HG02571 (cell line): ENCODE results near the gene CAPN10.
"Not testable (repeated sequence)": the region's sequence is repeated elsewhere in the genome, so short reads cannot be mapped to it uniquely, and the experiment has no call there.

ENCODE experiments used
- ATAC-seq: cut with Tn5 transposase; IDR thresholded peaks from one replicate; pipeline ENCODE4 v1.9.1; 2021; ENCODE audit warnings: mild to moderate bottlenecking, moderate library complexity; ENCODE audit not compliant: unreplicated experiment

Gene CAPN10

DNA sequence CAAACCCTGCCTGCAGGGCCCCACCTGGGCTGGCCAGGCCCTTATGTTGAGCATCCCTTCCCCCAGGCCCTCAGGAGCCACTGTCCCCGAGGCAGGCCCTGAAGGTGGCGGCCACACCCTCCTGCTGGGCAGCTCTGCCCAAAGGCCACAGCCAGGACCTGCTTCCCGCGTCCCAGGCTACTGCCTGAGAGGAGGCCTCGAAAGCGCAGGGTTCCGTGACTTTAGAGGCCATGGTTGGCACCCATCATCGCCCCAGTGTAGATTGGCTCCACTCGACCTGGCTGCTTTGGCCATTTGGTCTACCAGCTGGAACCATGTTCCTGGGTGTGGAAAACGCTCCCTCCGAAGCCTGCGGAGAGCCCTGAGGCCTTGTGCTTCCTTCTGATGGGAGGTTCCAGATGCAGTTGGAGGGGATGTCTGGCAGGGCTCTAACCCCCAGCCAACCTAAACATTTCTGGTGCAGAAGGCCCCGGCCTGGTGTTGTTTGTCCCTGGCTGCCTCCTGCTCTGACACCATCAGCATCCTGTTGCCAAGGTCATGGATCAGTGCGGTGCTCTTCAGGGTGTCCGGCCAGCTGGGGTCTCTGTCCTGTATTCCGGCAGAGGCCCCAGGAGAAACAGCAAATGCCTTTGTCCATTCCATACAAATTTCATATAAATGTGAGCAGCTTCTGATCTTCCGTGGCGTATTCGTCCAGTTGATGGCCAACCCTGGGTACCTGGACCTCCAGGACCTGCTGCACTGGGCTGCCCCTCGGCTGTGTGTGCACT, 14.7 kb downstream of the CAPN10 start:
- no peak for ATAC-seq

DNA sequence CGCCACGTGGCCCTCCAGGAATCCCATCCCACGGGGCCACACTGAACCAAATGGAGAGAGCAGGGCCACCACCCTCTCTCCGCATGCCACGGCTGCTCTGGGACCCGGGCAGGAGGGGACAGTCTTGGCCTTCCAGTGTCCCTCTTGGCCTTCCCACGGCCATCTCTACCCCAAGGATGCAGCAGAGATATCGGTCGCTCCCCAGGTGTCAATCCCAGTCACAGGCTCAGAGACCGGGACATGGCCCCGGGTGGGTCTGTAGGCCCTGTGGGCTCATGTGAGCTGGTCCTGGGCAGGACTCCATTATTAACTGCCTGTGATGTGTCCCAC, 15.3 kb downstream of the CAPN10 start:
- no peak for ATAC-seq

DNA sequence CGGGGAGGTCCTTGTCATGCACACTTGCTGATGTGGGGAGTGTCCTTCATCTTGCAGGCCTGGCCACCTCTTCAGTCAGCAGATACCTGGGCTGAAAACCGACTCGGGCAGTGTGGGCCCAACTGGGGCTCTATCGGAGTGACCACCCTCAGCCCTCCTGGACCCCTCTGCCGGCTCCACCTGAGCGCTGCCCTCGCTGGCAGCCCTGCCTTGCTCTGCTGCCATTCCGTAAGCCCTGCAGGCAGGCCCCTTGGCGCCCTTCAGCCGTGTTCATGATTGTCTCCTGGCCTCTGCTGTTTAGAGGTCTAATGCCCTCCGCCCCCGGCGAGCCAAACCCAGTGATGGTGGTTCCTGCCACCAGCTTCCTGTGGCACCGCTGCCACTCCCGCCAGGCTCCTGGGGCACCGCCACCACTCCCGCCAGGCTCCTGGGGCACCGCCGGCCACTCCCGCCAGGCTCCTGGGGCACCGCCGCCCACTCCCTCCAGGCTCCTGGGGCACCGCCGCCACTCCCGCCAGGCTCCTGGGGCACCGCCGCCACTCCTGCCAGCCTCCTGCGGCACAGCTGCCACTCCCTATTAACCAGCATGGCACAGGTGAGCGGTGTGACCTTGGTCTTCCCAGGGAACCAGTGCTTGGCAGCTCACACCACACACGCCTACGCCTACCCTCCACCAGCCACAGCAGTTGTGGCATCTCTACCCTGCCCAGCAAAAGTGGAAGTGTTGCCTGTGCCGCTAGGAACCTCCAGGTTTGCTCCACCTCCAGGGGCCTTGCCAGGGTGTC, 15.9 kb downstream of the CAPN10 start:
- ATAC-seq: no peak

DNA sequence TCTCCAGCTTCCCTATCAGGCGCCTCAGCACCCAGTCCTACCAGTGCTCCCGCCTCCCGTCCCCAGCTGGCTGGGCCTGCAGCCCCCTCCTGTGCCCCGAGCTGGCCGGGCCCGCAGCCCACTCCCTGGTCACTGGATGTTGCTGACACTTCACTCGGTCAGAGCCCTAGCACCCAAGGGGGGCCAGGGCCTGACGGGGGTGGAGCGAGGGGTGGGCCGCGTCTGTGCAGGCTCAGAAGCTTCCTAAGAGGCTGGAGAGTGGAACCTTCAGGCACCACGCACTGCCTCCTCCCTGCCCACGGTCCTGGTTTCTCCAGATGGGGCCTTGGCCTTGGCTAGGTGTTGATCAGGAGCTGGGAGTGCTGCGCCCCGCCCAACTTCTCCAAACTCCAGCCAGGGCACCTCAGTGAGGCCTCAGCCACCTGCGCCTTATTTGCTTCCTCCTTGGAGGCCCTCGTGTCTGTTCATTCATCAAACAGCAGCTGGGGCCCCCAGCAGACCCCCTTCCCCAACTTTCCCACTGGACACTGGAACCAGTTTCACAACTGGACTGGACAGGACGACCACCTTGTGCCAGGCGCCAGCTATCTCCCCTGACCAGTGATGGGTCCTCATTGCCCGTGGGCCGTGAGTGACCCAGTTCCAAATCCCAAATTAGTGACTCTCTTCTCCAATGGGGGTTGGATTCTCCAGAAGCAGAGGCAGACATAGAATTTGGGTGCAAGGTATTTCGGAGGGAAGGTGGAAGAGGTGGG, 16.7 kb downstream of the CAPN10 start:
- no peak for ATAC-seq

DNA sequence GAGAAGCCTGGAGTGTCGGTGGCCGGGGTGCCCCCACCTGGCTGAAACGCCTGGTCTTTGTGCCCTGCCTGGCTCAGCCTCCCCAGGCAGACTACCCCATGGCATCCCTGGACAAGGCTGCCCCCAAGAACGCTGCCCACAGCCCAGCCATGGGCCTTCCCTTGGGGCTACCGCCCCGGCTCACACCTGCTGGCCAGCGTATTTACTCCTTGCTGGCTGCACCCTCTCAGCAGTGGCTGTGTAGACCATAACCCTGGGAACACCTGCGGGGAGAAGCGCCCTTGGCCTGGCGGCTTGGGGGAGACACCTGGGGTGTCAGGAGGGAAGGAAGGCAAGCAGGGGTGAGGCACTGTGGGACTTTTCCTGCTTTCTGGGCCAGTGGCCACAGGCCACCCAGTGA, 17.3 kb downstream of the CAPN10 start:
- no peak for ATAC-seq

DNA sequence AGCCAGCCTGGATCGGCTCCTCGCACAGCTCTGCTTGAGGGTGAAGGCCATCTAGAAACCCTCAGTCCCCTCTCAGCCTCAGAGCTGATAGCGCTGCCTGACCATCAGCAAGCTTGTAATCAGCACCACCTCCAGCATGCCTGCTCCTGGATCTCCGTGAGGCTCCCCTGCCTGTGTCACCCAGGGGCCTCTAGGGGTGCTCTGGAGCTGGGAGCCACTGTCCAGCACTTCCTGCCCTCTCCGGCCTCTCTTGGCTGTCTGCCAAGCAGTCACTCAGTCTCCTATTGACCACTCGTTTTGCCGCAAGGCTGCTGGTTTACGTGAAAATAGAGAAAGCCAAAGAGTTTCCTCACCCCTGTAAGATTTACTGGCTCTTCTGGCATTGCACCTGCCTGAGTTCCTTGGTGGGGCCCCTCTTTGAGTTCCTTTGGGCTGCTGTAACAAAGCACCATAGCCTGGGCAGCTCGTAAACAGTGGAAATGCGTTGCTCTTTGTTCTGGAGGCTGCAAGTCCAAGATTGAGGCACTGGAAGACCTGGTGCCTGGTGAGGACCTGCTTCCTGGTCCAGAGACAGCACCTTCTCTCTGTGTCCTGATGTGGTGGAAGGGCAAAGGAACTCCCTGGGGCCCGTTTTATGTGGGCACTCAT, 17.9 kb downstream of the CAPN10 start:
- ATAC-seq: no peak

DNA sequence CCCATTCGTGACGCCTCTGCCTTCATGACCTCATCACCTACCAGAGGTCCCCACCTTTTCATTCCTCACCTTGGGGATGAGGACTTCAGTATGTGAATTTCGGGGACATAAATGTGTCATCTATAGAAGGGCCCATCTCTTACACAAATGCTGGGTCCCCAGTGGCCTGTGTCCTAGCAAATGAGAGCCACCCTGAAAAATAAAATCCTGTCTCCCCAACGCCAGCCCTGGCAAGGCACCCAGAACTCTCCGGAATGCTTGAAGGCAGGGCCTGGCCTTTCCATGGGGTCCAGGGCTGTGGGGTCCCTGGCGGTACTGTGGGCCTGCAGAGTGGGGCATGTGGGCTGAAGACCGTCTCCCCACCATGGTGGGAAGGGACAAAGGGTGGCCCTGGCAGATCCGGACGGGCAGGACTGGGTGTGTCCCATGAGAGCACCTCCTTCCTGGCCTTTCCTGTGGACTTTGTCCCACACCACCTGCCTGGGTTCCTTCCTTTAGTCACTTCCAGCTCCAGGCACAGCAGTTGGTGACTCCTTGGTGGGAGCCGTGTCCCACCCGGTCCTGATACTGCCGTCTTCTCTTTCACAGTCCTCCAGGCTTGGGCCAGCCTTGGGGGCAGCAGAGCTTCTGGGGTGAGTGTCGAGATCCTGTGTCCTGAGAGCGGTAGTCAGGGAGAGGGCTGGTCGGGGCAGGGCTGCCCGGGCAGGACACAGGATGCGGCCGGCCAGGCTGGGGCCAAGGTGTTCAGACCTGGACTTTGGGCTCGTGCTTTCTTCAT, 18.6 kb downstream of the CAPN10 start:
- ATAC-seq: no peak

DNA sequence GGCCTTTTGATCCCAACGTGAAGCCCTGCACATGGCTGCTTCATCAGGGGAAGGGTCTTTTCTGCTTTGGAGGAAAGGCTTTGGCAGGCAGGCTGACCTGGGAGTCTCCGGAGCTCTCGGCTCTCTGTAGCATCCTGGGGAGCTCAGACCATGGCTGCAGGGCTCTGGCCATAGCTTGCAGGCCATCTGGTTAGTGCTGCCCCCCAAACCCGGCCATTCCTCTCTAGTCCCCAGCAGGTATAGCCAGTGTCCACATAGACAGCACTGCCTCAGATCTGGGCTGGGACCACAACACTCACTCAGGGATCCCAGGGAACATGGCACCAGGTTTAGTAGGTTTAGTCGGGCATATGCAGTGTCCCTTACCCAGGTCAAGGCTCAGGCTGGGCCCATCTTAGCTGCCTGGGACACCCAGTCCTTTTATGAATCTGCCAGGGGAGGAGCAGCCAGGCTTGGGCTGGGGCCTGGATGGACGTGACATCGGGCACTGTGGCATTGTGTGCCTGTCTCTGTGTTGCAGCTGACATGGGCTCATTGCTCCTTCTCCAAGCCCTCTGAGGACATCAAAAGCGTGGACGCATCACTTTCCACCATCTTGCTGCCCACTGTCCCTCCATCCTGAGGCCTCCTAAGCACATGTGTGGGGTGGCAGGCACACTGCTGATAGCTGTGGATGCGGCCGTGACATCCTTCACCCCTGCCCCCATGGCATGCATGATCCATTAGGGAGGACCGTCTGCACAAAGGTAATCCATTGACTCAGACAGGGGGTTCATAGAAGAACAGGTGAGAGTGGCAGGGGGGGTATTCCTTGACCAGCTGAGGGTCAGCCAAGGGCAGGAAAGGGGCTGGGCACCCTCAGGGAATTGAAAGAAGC, 19.6 kb downstream of the CAPN10 start:
- ATAC-seq: no peak

DNA sequence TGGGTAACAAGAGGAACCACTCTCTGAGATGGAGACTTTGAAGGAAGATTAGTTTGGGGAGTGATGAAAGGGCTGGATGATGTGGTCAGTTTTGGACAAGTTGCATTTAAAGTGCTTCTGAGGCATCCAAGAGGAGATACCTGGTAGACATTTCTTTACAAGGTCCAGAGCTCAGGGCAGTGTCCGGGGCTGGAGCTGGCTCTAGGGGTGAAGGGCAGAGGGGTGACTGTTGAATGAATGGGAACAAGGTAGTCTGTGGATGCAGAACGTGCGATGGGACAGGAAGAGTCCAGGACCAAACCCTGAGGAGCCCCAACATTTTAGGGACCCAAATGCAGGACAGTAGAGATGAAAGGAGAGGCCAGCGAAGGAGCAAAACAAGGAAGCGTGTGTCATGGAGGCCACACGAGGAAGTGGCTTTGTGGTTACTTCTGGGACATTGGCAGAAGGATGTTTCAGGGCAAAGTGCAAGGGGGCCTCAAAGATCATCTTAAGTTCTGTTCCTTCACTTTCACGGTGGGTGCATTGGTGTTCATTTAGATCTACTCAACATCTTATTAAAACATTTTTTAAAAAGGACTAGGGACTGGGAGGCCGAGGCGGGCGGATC, 25.2 kb downstream of the CAPN10 start:
- ATAC-seq: no peak

DNA sequence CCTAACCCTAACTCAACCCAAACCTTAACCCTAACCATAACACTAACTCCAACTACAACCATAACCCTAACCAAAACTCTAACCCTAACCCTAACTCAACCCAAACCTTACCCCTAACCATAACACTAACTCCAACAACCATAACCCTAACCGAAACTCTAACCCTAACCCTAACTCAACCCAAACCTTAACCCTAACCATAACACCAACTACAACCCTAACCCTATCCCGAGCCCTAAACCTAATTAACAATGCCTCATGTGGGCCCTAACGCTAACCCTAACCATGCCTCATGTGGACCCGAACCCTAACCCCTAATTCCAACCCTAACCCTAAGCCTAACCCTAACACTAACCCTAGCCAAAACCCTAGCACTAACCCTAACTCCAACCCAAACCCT, 27.2 kb downstream of the CAPN10 start:
- ATAC-seq: no peak

DNA sequence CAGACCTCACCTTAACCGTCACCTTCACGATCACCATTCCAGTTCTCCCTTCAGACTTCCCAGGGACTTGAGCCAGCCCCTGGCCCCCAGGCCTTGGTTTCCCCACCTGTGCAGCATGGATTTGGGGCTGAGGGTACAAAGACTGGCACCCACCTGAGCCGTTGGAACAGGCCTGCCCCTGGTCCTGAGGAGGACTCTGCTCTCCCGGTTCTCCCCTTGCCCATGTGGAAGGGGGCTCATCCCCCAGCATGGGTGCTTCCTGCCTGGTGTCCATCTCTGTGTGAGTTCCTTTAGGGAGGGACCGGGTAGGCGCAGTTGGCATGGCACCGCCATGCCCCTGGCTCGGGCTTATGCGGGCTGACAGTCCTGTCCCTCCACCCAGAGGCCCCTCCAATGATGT, 27.9 kb downstream of the CAPN10 start:
- no peak for ATAC-seq

DNA sequence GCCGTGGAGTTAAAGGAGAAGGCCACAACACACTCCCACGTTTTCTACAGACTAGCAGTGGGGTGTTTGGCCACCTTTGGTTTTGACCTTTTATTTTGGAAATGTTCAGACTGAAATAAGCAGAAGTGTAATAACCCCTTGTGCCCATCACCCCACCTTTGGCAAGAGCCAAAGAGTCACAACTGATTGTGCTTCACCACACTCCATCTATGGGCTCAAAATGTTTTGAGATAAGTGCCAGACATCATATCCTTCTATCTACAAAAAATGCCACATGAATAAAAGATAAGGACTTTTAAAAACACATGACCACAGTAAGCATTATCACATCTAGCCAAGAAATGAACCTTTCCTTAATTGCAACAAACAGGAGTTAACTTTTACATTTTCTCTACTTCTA, 28.9 kb downstream of the CAPN10 start:
- ATAC-seq: no peak

DNA sequence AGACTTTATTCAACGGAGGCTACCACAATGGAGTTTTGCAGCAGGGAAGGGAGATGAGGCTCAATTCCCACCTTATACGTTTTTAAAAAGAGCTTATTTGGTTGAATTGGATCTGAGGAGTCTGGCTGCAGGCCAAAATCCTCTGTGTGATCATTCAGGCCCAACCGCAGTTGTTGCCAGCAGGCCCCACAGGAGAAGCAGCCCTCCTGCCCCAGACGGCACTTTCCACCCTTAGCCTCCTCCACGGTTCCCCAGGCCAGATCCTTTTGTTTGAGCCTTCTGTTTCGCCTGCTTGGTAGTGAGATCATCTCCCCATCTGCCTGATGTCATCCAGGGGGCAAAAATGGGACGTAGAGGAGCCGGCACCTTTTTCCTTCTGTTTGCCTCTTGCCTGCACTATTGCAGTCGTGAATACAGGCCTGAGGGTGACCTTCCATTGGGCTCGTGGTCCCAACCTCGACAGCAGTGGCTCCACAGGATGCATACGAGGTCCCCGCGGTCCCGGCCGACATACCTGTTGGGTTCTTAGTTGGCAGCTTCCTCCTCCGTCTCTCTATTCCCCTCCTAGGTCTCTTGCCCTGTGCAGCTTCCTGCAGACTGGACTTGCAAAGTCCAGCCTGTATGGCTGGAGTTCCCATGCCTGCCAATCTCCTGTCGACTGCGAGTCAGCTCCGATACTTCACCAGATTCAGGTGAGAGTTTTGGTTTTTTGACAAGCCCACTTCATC, 29.4 kb downstream of the CAPN10 start:
- ATAC-seq: no peak

DNA sequence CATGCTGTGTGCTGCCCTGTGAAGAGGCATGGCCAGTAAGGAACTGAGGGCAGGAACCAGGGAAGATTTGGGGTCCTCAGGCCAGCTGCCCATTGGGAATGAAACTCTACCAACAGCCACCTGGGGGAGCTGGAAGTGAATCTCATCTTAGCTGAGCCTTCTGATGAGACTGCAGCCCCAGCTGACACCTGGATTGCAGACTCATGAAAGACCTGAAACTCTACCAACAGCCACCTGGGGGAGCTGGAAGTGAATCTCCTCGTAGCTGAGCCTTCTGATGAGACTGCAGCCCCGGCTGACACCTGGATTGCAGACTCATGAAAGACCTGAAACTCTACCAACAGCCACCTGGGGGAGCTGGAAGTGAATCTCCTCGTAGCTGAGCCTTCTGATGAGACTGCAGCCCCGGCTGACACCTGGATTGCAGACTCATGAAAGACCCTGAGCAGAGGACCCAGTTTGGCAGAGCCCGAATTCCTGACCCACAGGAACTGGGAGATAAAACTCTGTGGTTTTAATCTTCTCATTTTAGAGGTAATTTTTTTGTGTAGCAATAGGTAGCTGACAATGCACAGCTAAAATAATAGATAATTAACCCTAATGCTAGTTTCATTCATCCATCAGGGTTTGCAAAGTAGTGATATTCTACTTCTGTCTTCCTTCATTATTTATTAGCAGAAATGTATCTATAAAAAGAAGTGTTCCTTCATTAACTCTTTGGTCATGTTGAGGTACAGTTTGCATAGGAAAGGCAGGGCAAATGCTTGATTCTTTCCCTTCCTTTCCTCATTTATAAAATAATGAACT, 30.5 kb downstream of the CAPN10 start:
- not testable (repeated sequence) for ATAC-seq

DNA sequence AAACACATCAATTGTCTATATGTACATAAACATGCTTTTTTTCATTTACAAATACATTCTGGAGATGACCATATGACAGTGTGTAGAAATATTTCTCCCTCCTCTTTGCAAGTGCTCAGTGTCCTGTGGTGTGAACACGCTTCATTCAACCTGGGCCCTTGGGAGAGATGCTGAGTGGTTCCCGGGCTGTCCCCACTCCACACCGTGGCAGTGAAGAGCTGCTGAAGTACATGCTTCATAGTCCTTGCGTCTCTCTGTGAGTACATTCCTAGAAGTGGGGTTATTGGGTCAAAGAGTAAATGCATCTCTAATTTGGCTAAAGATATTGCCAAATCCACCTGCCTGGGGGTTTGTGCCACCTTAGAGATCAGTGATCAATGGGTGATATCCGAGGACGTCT, 32.2 kb downstream of the CAPN10 start:
- ATAC-seq: no peak

DNA sequence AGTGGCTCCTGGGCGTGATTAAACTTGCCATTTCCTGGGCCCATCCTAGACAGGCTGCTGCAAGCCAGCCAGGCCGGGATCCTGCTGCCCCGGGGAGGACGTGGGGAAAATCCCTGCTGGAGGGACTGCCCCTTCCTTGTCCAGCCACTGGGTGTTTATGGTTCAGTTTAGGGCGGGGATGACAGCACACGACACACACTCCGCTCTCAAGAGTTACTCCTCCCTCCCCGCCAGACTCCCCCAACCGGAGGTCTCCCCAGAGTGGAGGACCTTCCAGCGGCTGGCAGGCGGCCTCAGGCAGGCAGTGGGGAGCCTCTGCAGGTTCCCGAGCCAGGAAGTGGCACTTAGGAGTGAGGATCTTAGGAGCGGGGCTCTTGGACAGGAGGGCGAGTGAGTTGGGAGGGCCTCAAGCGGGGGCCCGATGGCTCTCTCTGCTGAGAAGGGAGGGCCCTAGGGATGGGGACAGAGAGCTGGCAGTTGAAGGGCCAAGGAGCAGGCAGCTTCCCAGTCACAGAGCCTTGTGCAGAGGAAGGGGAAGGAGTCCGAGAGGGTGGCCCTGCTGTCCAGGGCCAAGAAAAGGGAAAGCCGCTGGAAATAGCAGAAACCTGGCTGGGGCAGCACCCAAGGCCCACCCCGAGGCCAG, 33.1 kb downstream of the CAPN10 start:
- ATAC-seq: no peak

DNA sequence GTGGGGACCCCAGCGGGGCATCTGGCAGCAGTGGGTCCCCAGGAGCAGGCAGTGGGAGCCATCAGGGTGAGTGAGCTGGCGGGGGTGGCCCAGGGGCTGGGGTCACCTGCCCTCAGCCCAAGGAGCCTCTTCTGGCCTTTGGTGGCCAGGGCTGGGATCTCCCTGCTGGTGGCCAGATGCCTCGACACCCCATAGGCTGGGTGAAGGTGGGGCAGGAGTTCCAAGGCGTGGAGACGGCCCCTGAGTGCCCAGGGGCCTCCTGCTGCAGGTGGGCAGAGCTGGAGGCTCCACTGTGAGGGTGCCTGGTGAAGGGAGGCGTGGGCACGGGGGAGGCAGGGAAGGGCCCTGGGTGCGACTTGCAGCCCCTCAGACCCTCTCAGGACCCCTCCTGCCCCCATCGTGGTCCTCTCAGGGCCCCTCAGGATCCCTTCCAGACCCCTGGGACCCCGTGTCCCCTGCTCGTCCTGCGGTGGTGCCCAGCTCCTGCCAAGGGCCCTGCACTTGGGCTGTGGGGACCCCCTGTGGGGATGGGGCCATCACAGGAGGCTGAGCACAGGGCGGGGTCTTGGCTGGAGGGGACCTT, 33.7 kb downstream of the CAPN10 start:
- ATAC-seq: no peak
